Measurements from ENCODE around the gene MRPL19. TPM values are rescaled to one million over a fixed set of nuclear protein-coding genes. Genes with fewer than 3 reads are reported as not detected.

MRPL19 gene
- total RNA-seq, 2 donors from 2014 or later = 13.5 to 22.1 TPM

DNA sequence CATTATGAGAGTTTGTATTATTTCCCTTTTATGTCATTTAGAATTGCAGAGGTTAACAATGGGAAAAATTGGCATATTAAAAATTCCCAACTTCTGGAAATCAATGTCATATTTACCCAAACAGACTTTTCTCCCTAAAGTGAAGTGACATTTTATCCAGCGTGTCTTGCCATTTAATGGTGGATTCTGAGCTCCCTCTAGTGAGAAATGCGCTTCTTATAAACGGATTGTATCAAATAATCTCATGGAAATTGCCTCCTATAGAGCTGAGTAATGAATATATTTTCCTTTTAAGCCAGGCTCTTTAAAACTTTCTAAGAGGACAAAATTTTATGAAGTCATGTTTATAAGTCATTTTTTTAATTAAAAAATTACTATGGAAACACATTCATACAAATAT is 69.8 kb downstream of the MRPL19 start:
- no peak overlapping the region for H3K27ac ChIP-seq
- no peaks in the 10 kb centered on the region for H3K36me3 ChIP-seq (replicated peaks in 1 of 2; ENCODE audit: insufficient read depth in 1 of 2, low read depth in 2 of 2)
- TF ChIP-seq, protein P1, sequence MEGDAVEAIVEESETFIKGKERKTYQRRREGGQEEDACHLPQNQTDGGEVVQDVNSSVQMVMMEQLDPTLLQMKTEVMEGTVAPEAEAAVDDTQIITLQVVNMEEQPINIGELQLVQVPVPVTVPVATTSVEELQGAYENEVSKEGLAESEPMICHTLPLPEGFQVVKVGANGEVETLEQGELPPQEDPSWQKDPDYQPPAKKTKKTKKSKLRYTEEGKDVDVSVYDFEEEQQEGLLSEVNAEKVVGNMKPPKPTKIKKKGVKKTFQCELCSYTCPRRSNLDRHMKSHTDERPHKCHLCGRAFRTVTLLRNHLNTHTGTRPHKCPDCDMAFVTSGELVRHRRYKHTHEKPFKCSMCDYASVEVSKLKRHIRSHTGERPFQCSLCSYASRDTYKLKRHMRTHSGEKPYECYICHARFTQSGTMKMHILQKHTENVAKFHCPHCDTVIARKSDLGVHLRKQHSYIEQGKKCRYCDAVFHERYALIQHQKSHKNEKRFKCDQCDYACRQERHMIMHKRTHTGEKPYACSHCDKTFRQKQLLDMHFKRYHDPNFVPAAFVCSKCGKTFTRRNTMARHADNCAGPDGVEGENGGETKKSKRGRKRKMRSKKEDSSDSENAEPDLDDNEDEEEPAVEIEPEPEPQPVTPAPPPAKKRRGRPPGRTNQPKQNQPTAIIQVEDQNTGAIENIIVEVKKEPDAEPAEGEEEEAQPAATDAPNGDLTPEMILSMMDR (IDR thresholded peaks at IDR 0.05) = peak in 1 of 7 experiments; percentile 10
- no peak for TF ChIP-seq POLR2A (IDR thresholded peaks at IDR 0.05)
- DNase-seq (no peak), ATAC-seq (no peak)
- intact Hi-C loops (cut with DNase I) = no loop called here
- H3K27me3 ChIP-seq = no peaks in the 10 kb centered on the region
- no peak overlapping the region for H3K4me3 ChIP-seq
- H3K4me1 ChIP-seq = peaks cover 4% of the 10 kb centered on the region
- H3K9me3 ChIP-seq = no peaks in the 10 kb centered on the region
- 44 to 50% methylated on average over 3 of the region's 3 CpGs for WGBS, 2 donors

- Histone ChIP-seq H3K27me3 (no peaks in the 10 kb centered on the region), H3K4me3 (no peak overlapping the region), H3K36me3 (replicated peaks in 1 of 2; ENCODE audit: insufficient read depth in 1 of 2, low read depth in 2 of 2) (no peaks in the 10 kb centered on the region), H3K27ac (no peak overlapping the region), H3K9me3 (no peaks in the 10 kb centered on the region), H3K4me1 (no peaks in the 10 kb centered on the region)
- TF ChIP-seq POLR2A (IDR thresholded peaks at IDR 0.05) = no peak
- TF ChIP-seq, protein P1 (IDR thresholded peaks at IDR 0.05) = no peak
- WGBS, 2 donors = 87 to 88% methylated on average over 1 of the region's 1 CpG
- no peak for DNase-seq
- no peak for ATAC-seq
- intact Hi-C loops (cut with DNase I) = no loop called here
These were observed 73.0 kb downstream of the MRPL19 start for GRCh38 chr2:75719616-75720015.

GRCh38 chr2:75720525-75720924 is 73.9 kb downstream of the MRPL19 start:
- TF ChIP-seq, protein P1 (IDR thresholded peaks at IDR 0.05) = no peak
- TF ChIP-seq POLR2A (IDR thresholded peaks at IDR 0.05) = no peak
- ATAC-seq = no peak
- intact Hi-C loops (cut with DNase I) = no loop called here
- H3K4me1 ChIP-seq = no peaks in the 10 kb centered on the region
- no peak for DNase-seq
- no peak overlapping the region for H3K4me3 ChIP-seq
- 81% methylated on average over 1 of the region's 1 CpG for WGBS, 2 donors
- no peaks in the 10 kb centered on the region for H3K27me3 ChIP-seq
- H3K9me3 ChIP-seq = no peaks in the 10 kb centered on the region
- H3K27ac ChIP-seq = no peak overlapping the region
- H3K36me3 ChIP-seq (replicated peaks in 1 of 2; ENCODE audit: insufficient read depth in 1 of 2, low read depth in 2 of 2) = no peaks in the 10 kb centered on the region

- TF ChIP-seq, protein P1 (IDR thresholded peaks at IDR 0.05) = no peak
- no peak for TF ChIP-seq POLR2A (IDR thresholded peaks at IDR 0.05)
- Histone ChIP-seq H3K36me3 (replicated peaks in 1 of 2; ENCODE audit: insufficient read depth in 1 of 2, low read depth in 2 of 2) (no peaks in the 10 kb centered on the region), H3K4me3 (no peak overlapping the region), H3K27me3 (no peaks in the 10 kb centered on the region), H3K9me3 (no peaks in the 10 kb centered on the region), H3K27ac (no peak overlapping the region), H3K4me1 (no peaks in the 10 kb centered on the region)
- DNase-seq = no peak
- no peak for ATAC-seq
- intact Hi-C loops (cut with DNase I) = no loop called here
These were observed 76.1 kb downstream of the MRPL19 start for GRCh38 chr2:75722687-75723086.

DNA sequence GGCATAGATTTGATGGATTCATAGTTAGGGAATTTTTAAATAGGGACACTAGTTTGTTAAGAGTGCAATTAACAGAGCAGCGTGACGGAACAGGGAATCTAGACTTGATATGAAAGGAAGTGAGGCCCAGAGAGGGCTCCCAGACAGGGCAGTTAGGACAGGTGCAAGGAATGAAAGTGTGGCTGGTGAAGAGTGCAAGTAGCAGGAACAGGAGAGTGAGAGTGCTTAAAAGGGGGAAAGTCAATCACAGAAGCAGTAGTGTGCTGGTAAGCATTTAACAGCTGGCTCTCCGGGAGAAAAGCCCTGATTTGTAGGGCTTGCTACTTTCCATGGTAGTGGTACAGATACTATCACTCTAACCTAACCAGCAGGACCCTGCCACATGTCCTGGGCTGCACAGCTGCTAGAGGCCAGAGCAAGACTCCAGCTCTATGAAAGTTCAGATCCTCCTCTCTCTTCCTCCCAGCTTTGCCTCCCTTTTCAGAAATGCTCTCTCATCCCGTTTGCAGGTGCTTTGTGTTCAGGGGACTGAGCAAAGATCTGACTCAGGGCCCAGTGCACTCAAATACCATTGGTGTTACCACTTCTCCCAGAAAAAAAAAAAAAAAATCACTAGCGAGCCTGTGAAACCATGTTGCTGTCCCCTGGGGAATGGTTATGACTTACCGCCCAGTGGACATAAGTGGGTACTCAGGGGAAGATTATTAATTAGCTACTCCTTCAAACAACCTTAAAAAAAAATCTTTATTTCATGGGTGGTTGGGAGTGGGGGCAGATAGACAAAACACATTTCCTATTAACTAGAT is 82.2 kb downstream of the MRPL19 start:
- Histone ChIP-seq H3K9me3 (no peaks in the 10 kb centered on the region), H3K27ac (no peak overlapping the region), H3K4me3 (no peak overlapping the region), H3K4me1 (no peaks in the 10 kb centered on the region), H3K27me3 (no peaks in the 10 kb centered on the region), H3K36me3 (replicated peaks in 1 of 2; ENCODE audit: insufficient read depth in 1 of 2, low read depth in 2 of 2) (no peaks in the 10 kb centered on the region)
- no peak for ATAC-seq
- WGBS, 2 donors = 70 to 75% methylated on average over 6 of the region's 6 CpGs
- intact Hi-C loops (cut with DNase I) = no loop called here
- TF ChIP-seq, protein P1 (IDR thresholded peaks at IDR 0.05) = no peak
- TF ChIP-seq POLR2A (IDR thresholded peaks at IDR 0.05) = no peak
- DNase-seq = no peak
